Heart right ventricle (tissue), 16 donors: ENCODE measurements around the gene AFP. TPM values are rescaled to one million over a fixed set of nuclear protein-coding genes. Genes with fewer than 3 reads are reported as not detected.

Experiments used
- ATAC-seq, 8 donors: fragments of 200-7000 bp; cut with Tn5 transposase; one replicate each; pipeline ENCODE4 v1.9.1; 2020; ENCODE audit warnings: mild to moderate bottlenecking in 8 of 8, moderate library complexity in 8 of 8, moderate number of reproducible peaks in 1 of 8
- DNase-seq, 2 donors: peaks; one replicate each; pipeline ENCODE4 v3.0.0-alpha.2; 2020
- H3K27ac ChIP-seq, 10 donors: fragments of 200-600 bp; sonication (generic) in 2 of 10; one replicate each; pipeline versions ENCODE4 v1.5.0 to v1.8.0; 2020 to 2022; ENCODE audit warnings: mild to moderate bottlenecking in 3 of 10
- H3K27me3 ChIP-seq, 7 donors: fragments of 200-600 bp; one replicate each; pipeline ENCODE4 v1.8.0; 2021 to 2022; ENCODE audit warnings: mild to moderate bottlenecking in 2 of 7
- H3K36me3 ChIP-seq, 9 donors: fragments of 200-600 bp; sonication (generic) in 1 of 9; one replicate each; pipeline versions ENCODE4 v1.5.0 to v1.8.0; 2020 to 2022; ENCODE audit warnings: mild to moderate bottlenecking in 2 of 9
- H3K4me1 ChIP-seq, 9 donors: fragments of 200-600 bp; sonication (generic) in 1 of 9; one replicate each; pipeline versions ENCODE4 v1.5.0 to v1.8.0; 2020 to 2022; ENCODE audit warnings: mild to moderate bottlenecking in 4 of 9
- H3K4me3 ChIP-seq, 10 donors: fragments of 200-600 bp; sonication (generic) in 2 of 10; one replicate each; pipeline versions ENCODE4 v1.5.0 to v1.8.0; 2020 to 2022; ENCODE audit warnings: mild to moderate bottlenecking in 7 of 10, moderate library complexity in 2 of 10
- H3K9me3 ChIP-seq, 11 donors: fragments of 200-600 bp in 10 of 11; sonication (generic) in 2 of 11; one replicate each; pipeline versions ENCODE4 v1.5.0 to v1.8.0; 2013 to 2022; ENCODE audit warnings: mild to moderate bottlenecking in 2 of 11, control low read depth in 1 of 11, moderate library complexity in 1 of 11
- WGBS, 2 donors: extraction: QIAGEN DNeasy Blood & Tissue Kit; methylation state at CpG; one replicate each; pipeline ENCODE4 v1.1.7; 2013; ENCODE audit warnings: inconsistent platforms in 1 of 2; 5-methylcytosine and 5-hydroxymethylcytosine counted together
- intact Hi-C, 10 donors: fragments of 100-400 bp; cut with DNase I; formaldehyde crosslinking; loops; one replicate each; pipeline versions ENCODE4 v1.11.1 to v1.14.2; 2022
- polyA plus RNA-seq, 2 donors: library from polyadenylated mRNA; stranded (reverse); fragments of 200-250 nt; gene quantifications; one replicate each; pipeline ENCODE4 v1.2.3, GENCODE V29; 2013
- total RNA-seq, 10 donors: library from RNA; stranded (reverse); fragmentation: NEBNext Ultra II Directional in 3 of 10; extraction: Animal tissue kit (Norgen Biotek cat#: 25700) in 3 of 10; gene quantifications; one replicate each; pipeline versions ENCODE4 v1.2.1 to v1.2.4, GENCODE V29; 2021 to 2023
- TF ChIP-seq, protein P1 (sequence below), 9 donors: fragments of 200-600 bp; sonication (generic) in 2 of 9; IDR thresholded peaks; one replicate each; pipeline versions ENCODE4 v1.5.0 to v1.8.0; 2021 to 2022; ENCODE audit warnings: antibody characterized with exemption in 9 of 9, mild to moderate bottlenecking in 5 of 9, moderate library complexity in 1 of 9
- donor health status: Arrhythmogenic right ventricular cardiomyopathy.
- donor health status: ischemic (EF 13 %, LVEDD 7.1; RV severe dilation, severe dysfunction).
- donor health status: healthy with polysubstance abuse.
- donor health status: DM: no; HTN: yes; CAD: no.
- donor health status: DM: no; HTN: no; CAD: no.
- donor health status: ischemic (EF 25% LVEDD 6.9; RV normal size, moderate dysfunction).
- donor health status: ischemic (EF 25% LVEDD 5.7; RV mildly dilated, moderate dysfunction).
- donor health status: healthy.
- donor health status: DM: yes; HTN: yes; CAD: no.
- donor health status: Ischemic cardiomyopathy.
- donor health status: ischemic (EF 35%, LVEDD 5.7; RV mildly dilated, moderate dysfunction).
- donor health status: nonischemic (EF 11% LVEDD 7.7; RV severe dilation, severe dysfunction).
- donor health status: DM: yes; HTN: yes; CAD: no.
- donor health status: PGD.
- donor health status: ischemic (EF 29% LVEDD 5.4; RV normal size, mild dysfunction).
- donor health status: nonischemic (EF 23%, LVEDD 6.1; RV moderate dilation, normal function).

AFP gene
- total and polyA plus RNA-seq, 12 donors: not detected

DNA sequence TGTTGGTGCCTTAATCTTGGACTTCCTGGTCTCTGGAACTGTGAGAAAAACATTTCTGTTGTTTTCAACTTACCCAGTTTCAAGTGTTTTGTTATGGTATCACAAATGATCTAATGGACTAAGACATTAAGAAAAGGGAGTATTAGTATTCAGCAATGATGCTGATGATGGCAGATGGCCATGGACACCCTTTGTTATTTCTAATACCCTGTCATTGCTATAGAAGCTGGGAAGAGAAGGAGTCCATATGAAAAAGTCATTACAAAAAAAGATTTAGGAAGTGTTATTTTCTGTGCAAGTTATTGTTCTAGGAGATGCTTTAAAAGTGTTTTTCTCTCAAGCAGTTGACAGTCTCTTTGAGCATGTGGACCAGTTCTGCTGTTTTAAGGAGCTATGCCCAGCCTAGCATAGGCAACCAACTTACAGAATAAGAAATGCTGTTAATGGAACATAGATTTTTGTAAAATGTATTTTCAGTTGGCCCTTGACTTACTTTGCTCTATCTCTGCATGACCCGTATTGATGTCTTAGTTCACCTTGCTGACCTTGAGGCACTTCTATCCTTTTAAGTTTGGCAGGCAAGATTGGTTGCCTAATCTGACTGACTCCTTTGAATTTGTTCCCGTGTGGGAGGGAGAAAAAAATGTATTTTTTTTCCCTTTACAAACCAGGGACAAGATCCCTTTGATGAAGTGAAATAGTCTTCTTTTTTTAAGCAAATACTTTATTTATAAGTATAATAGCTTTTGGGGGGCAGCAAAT, 6.0 kb upstream of the AFP start:
- H3K4me1 ChIP-seq: no peaks in the 10 kb centered on the region
- TF ChIP-seq, protein P1, sequence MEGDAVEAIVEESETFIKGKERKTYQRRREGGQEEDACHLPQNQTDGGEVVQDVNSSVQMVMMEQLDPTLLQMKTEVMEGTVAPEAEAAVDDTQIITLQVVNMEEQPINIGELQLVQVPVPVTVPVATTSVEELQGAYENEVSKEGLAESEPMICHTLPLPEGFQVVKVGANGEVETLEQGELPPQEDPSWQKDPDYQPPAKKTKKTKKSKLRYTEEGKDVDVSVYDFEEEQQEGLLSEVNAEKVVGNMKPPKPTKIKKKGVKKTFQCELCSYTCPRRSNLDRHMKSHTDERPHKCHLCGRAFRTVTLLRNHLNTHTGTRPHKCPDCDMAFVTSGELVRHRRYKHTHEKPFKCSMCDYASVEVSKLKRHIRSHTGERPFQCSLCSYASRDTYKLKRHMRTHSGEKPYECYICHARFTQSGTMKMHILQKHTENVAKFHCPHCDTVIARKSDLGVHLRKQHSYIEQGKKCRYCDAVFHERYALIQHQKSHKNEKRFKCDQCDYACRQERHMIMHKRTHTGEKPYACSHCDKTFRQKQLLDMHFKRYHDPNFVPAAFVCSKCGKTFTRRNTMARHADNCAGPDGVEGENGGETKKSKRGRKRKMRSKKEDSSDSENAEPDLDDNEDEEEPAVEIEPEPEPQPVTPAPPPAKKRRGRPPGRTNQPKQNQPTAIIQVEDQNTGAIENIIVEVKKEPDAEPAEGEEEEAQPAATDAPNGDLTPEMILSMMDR (IDR thresholded peaks at IDR 0.05): no peak
- H3K27me3 ChIP-seq: no peaks in the 10 kb centered on the region
- no peak overlapping the region for H3K4me3 ChIP-seq
- no peaks in the 10 kb centered on the region for H3K9me3 ChIP-seq
- intact Hi-C loops: no loop called here
- ATAC-seq (no peak), DNase-seq (no peak)
- no peak overlapping the region for H3K27ac ChIP-seq
- H3K36me3 ChIP-seq: no peaks in the 10 kb centered on the region
- WGBS, 2 donors: 43 to 59% methylated on average over 2 of the region's 2 CpGs

DNA sequence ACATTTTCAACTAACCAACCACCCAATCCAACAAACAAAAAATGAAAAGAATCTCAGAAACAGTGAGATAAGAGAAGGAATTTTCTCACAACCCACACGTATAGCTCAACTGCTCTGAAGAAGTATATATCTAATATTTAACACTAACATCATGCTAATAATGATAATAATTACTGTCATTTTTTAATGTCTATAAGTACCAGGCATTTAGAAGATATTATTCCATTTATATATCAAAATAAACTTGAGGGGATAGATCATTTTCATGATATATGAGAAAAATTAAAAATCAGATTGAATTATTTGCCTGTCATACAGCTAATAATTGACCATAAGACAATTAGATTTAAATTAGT, 4.2 kb upstream of the AFP start:
- WGBS, 2 donors: 32 to 46% methylated on average over 1 of the region's 1 CpG
- Histone ChIP-seq H3K4me3 (no peak overlapping the region), H3K36me3 (no peaks in the 10 kb centered on the region), H3K27ac (no peak overlapping the region), H3K4me1 (no peaks in the 10 kb centered on the region), H3K27me3 (no peaks in the 10 kb centered on the region), H3K9me3 (no peaks in the 10 kb centered on the region)
- ATAC-seq (no peak), DNase-seq (no peak)
- intact Hi-C loops: no loop called here
- TF ChIP-seq, protein P1 (IDR thresholded peaks at IDR 0.05): no peak

DNA sequence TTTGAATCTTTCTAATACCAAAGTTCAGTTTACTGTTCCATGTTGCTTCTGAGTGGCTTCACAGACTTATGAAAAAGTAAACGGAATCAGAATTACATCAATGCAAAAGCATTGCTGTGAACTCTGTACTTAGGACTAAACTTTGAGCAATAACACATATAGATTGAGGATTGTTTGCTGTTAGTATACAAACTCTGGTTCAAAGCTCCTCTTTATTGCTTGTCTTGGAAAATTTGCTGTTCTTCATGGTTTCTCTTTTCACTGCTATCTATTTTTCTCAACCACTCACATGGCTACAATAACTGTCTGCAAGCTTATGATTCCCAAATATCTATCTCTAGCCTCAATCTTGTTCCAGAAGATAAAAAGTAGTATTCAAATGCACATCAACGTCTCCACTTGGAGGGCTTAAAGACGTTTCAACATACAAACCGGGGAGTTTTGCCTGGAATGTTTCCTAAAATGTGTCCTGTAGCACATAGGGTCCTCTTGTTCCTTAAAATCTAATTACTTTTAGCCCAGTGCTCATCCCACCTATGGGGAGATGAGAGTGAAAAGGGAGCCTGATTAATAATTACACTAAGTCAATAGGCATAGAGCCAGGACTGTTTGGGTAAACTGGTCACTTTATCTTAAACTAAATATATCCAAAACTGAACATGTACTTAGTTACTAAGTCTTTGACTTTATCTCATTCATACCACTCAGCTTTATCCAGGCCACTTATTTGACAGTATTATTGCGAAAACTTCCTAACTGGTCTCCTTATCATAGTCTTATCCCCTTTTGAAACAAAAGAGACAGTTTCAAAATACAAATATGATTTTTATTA, 3.6 kb upstream of the AFP start:
- intact Hi-C loops: no loop called here
- Histone ChIP-seq H3K4me1 (no peaks in the 10 kb centered on the region), H3K9me3 (no peaks in the 10 kb centered on the region), H3K27me3 (no peaks in the 10 kb centered on the region), H3K27ac (no peak overlapping the region), H3K36me3 (no peaks in the 10 kb centered on the region), H3K4me3 (no peak overlapping the region)
- WGBS, 2 donors: 66 to 67% methylated on average over 5 of the region's 5 CpGs
- ATAC-seq (no peak), DNase-seq (no peak)
- TF ChIP-seq, protein P1 (IDR thresholded peaks at IDR 0.05): no peak

DNA sequence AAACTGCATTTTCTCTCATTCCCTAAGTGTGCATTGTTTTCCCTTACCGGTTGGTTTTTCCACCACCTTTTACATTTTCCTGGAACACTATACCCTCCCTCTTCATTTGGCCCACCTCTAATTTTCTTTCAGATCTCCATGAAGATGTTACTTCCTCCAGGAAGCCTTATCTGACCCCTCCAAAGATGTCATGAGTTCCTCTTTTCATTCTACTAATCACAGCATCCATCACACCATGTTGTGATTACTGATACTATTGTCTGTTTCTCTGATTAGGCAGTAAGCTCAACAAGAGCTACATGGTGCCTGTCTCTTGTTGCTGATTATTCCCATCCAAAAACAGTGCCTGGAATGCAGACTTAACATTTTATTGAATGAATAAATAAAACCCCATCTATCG, 2.9 kb upstream of the AFP start:
- H3K27me3 ChIP-seq: no peaks in the 10 kb centered on the region
- H3K36me3 ChIP-seq: no peaks in the 10 kb centered on the region
- intact Hi-C loops: no loop called here
- 55 to 64% methylated on average over 2 of the region's 2 CpGs for WGBS, 2 donors
- H3K27ac ChIP-seq: no peak overlapping the region
- no peaks in the 10 kb centered on the region for H3K9me3 ChIP-seq
- DNase-seq (no peak), ATAC-seq (no peak)
- TF ChIP-seq, protein P1 (IDR thresholded peaks at IDR 0.05): no peak
- no peaks in the 10 kb centered on the region for H3K4me1 ChIP-seq
- H3K4me3 ChIP-seq: no peak overlapping the region
